ENCODE results near the gene DNAJC7.
A peak's percentile ranks its signal among the peaks of the same experiment; 100 is the strongest.

The DNAJC7 gene

GRCh38 chr17:42053731-42054500, 36.7 kb upstream of the DNAJC7 start:
- no peak for TF ChIP-seq POLR2AphosphoS5 (IDR thresholded peaks at IDR 0.05; ENCODE audit: low read depth, low read length)
- no peak for TF ChIP-seq FOXP2 (optimal IDR thresholded peaks at IDR 0.05; ENCODE audit: borderline replicate concordance, extremely low read depth, extremely low read length, insufficient read depth)
- TF ChIP-seq SIN3A (IDR thresholded peaks at IDR 0.05; ENCODE audit: borderline replicate concordance, insufficient read depth, low read length), result no peak

DNA sequence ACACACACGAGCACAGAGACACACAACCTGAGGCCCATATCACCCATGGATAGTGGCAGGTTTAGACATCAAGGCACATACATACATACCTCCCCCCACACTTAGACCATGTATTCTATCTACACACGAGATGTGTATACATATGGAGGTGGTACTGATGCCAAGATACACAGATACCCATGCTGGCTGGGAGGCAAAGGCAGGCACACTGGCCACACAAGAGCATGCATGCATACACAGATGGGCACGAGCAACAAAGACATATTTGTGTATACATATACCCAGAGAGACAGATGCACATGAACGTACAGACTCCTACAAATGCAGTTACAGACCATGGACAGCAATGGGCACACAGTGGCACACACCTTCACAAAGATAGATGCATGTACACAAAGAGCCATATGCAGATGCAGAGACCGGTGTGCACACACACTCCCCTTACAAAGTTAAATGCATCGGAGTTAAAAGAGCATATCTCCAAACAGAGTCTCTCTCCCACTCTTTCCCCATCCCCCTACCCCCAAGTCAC, 35.2 kb upstream of the DNAJC7 start:
- TF ChIP-seq REST (IDR thresholded peaks at IDR 0.05; ENCODE audit: insufficient read depth in 1 of 2, low read depth in 2 of 2, low read length in 2 of 2) (0 out of 4 replicates have a peak, but pooled peaks of 1 of the 2 experiments have one; percentile 21), SIN3A (IDR thresholded peaks at IDR 0.05; ENCODE audit: borderline replicate concordance, insufficient read depth, low read length) (no peak)

GRCh38 chr17:42051645-42052044, 34.4 kb upstream of the DNAJC7 start:
- no peak for TF ChIP-seq SIN3A (IDR thresholded peaks at IDR 0.05; ENCODE audit: borderline replicate concordance, insufficient read depth, low read length)
- no peak for TF ChIP-seq TAF1 (IDR thresholded peaks at IDR 0.05; ENCODE audit: borderline replicate concordance, insufficient read depth, low read length)
- TF ChIP-seq REST (IDR thresholded peaks at IDR 0.05; ENCODE audit: insufficient read depth in 1 of 2, low read depth in 2 of 2, low read length in 2 of 2), result no peak
- TF ChIP-seq FOXP2 (optimal IDR thresholded peaks at IDR 0.05; ENCODE audit: borderline replicate concordance, extremely low read depth, extremely low read length, insufficient read depth), result no peak
- no peak for TF ChIP-seq POLR2AphosphoS5 (IDR thresholded peaks at IDR 0.05; ENCODE audit: low read depth, low read length)

- TF ChIP-seq TAF1 (IDR thresholded peaks at IDR 0.05; ENCODE audit: borderline replicate concordance, insufficient read depth, low read length) (no peak), FOXP2 (optimal IDR thresholded peaks at IDR 0.05; ENCODE audit: borderline replicate concordance, extremely low read depth, extremely low read length, insufficient read depth) (no peak), SIN3A (IDR thresholded peaks at IDR 0.05; ENCODE audit: borderline replicate concordance, insufficient read depth, low read length) (no peak), REST (IDR thresholded peaks at IDR 0.05; ENCODE audit: insufficient read depth in 1 of 2, low read depth in 2 of 2, low read length in 2 of 2) (no peak), POLR2AphosphoS5 (IDR thresholded peaks at IDR 0.05; ENCODE audit: low read depth, low read length) (no peak)
Observed at GRCh38 chr17:42051013-42051400, 33.8 kb upstream of the DNAJC7 start.

- peak; percentile 67; the same call in 1 of the 2 replicates for TF ChIP-seq TAF1 (IDR thresholded peaks at IDR 0.05; ENCODE audit: borderline replicate concordance, insufficient read depth, low read length)
- no peak for TF ChIP-seq REST (IDR thresholded peaks at IDR 0.05; ENCODE audit: insufficient read depth in 1 of 2, low read depth in 2 of 2, low read length in 2 of 2)
- peak; percentile 55 for TF ChIP-seq POLR2AphosphoS5 (IDR thresholded peaks at IDR 0.05; ENCODE audit: low read depth, low read length)
- peak; percentile 66 for TF ChIP-seq FOXP2 (optimal IDR thresholded peaks at IDR 0.05; ENCODE audit: borderline replicate concordance, extremely low read depth, extremely low read length, insufficient read depth)
- TF ChIP-seq SIN3A (IDR thresholded peaks at IDR 0.05; ENCODE audit: borderline replicate concordance, insufficient read depth, low read length), result no peak
Observed at GRCh38 chr17:42050393-42051012, 33.3 kb upstream of the DNAJC7 start, which contains the start of gene C17orf113. C17orf113 (minus strand) TSS chr17:42050601; CDS start chr17:42043376, 7,225 bp downstream.

Measured in PFSK-1 (cell line).